ENCODE measurements around the gene SHANK2. TPM values are rescaled to one million over a fixed set of nuclear protein-coding genes. Genes with fewer than 3 reads are reported as not detected.
A peak's percentile ranks its signal among the peaks of the same experiment; 100 is the strongest.

SHANK2 gene
- total RNA-seq, 1 donor from 2014 or later = 59.8 TPM

GRCh38 chr11:71255323-71255722, 2.9 kb upstream of the SHANK2 start:
- no peak for TF ChIP-seq CTCF (IDR thresholded peaks at IDR 0.05)
- intact Hi-C loops (cut with DNase I) = no loop called here
- Histone ChIP-seq H3K27ac (no peak overlapping the region), H3K27me3 (ENCODE audit: low read depth) (peaks cover 31% of the 10 kb centered on the region), H3K4me3 (no peak overlapping the region), H3K9me3 (peaks cover 4% of the 10 kb centered on the region), H3K4me1 (peaks cover 14% of the 10 kb centered on the region), H3K36me3 (no peaks in the 10 kb centered on the region)
- ATAC-seq (peak; percentile 68 to 78), DNase-seq (peak; percentile 76)

GRCh38 chr11:71253794-71254193, 1.4 kb upstream of the SHANK2 start:
- peaks cover 14% of the 10 kb centered on the region for H3K4me1 ChIP-seq
- peaks cover 4% of the 10 kb centered on the region for H3K9me3 ChIP-seq
- peaks cover 45% of the 10 kb centered on the region for H3K27me3 ChIP-seq (ENCODE audit: low read depth)
- H3K4me3 ChIP-seq = no peak overlapping the region
- intact Hi-C loops (cut with DNase I) = no loop called here
- TF ChIP-seq CTCF (IDR thresholded peaks at IDR 0.05) = no peak
- H3K27ac ChIP-seq = peak overlapping the region; percentile 84
- ATAC-seq (no peak), DNase-seq (no peak)
- no peaks in the 10 kb centered on the region for H3K36me3 ChIP-seq

- DNase-seq = peak; percentile 63
- Histone ChIP-seq H3K36me3 (no peaks in the 10 kb centered on the region), H3K4me1 (peaks cover 14% of the 10 kb centered on the region), H3K27ac (peak overlapping the region; percentile 84), H3K4me3 (peak overlapping the region; percentile 62), H3K9me3 (no peaks in the 10 kb centered on the region), H3K27me3 (ENCODE audit: low read depth) (peaks cover 52% of the 10 kb centered on the region)
- TF ChIP-seq CTCF (IDR thresholded peaks at IDR 0.05) = no peak
- intact Hi-C loops (cut with DNase I) = no loop called here
- ATAC-seq = peak; percentile 84
Observed at GRCh38 chr11:71252770-71253730, 673 bp upstream of the SHANK2 start.

GRCh38 chr11:71251761-71252268, 562 bp downstream of the SHANK2 start:
- peak; percentile 38 for TF ChIP-seq CTCF (IDR thresholded peaks at IDR 0.05)
- Histone ChIP-seq H3K36me3 (no peaks in the 10 kb centered on the region), H3K4me1 (peaks cover 14% of the 10 kb centered on the region), H3K9me3 (no peaks in the 10 kb centered on the region), H3K27me3 (ENCODE audit: low read depth) (peaks cover 54% of the 10 kb centered on the region), H3K4me3 (peak overlapping the region; percentile 62), H3K27ac (peak overlapping the region; percentile 84)
- intact Hi-C loops (cut with DNase I) = no loop called here
- ATAC-seq = peak; percentile 55 to 57
- DNase-seq = no peak

GRCh38 chr11:71251151-71251721, 1.1 kb downstream of the SHANK2 start:
- intact Hi-C loops (cut with DNase I) = no loop called here
- peaks cover 54% of the 10 kb centered on the region for H3K27me3 ChIP-seq (ENCODE audit: low read depth)
- H3K4me1 ChIP-seq = peaks cover 14% of the 10 kb centered on the region
- H3K4me3 ChIP-seq = peak overlapping the region; percentile 62
- H3K9me3 ChIP-seq = no peaks in the 10 kb centered on the region
- H3K36me3 ChIP-seq = no peaks in the 10 kb centered on the region
- DNase-seq (peak; percentile 61), ATAC-seq (peak in 1 of 2 donors; percentile 11)
- TF ChIP-seq CTCF (IDR thresholded peaks at IDR 0.05) = no peak
- peak overlapping the region; percentile 84 for H3K27ac ChIP-seq

Measured in lower lobe of right lung (tissue), 2 donors.